Suprapubic skin (tissue), 4 donors: ENCODE measurements around the gene NPIPB8. TPM values are rescaled to one million over a fixed set of nuclear protein-coding genes. Genes with fewer than 3 reads are reported as not detected.
"Not testable (repeated sequence)": the region's sequence is repeated elsewhere in the genome, so short reads cannot be mapped to it uniquely, and the experiment has no call there.

Experiments used
- DNase-seq, 2 donors: peaks; one replicate each; pipeline ENCODE4 v3.0.0-alpha.2; 2019; ENCODE audit warnings: low spot score in 2 of 2
- H3K27ac ChIP-seq: fragments of 200-600 bp; sonication (generic); one replicate; pipeline ENCODE4 v1.5.1; 2019
- H3K27me3 ChIP-seq: fragments of 200-600 bp; sonication (generic); one replicate; pipeline ENCODE4 v1.5.1; 2019
- H3K36me3 ChIP-seq: fragments of 200-600 bp; sonication (generic); one replicate; pipeline ENCODE4 v1.5.1; 2019
- H3K4me1 ChIP-seq: fragments of 200-600 bp; sonication (generic); one replicate; pipeline ENCODE4 v1.5.1; 2019
- H3K4me3 ChIP-seq: fragments of 200-600 bp; sonication (generic); one replicate; pipeline ENCODE4 v1.5.1; 2019; ENCODE audit warnings: mild to moderate bottlenecking
- H3K9me3 ChIP-seq: fragments of 200-600 bp; sonication (generic); one replicate; pipeline ENCODE4 v1.5.1; 2019
- EP300 ChIP-seq: sonication (generic); formaldehyde crosslinking; IDR thresholded peaks from one replicate; pipeline ENCODE4 v1.6.1; 2017; ENCODE audit warnings: antibody characterized with exemption
- POLR2A ChIP-seq, 2 donors: fragments of 450-650 bp; IDR thresholded peaks; one replicate each; pipeline ENCODE4 v1.6.1; 2017; ENCODE audit warnings: antibody characterized with exemption in 2 of 2, mild to moderate bottlenecking in 2 of 2, moderate library complexity in 2 of 2
- POLR2AphosphoS5 ChIP-seq, 3 donors: sonication (generic); formaldehyde crosslinking; IDR thresholded peaks; one replicate each; pipeline ENCODE4 v1.6.1; 2017; ENCODE audit warnings: antibody characterized with exemption in 3 of 3
- WGBS: methylation state at CpG from one replicate; pipeline ENCODE4 v1.1.5; 2018; 5-methylcytosine and 5-hydroxymethylcytosine counted together
- total RNA-seq, 4 donors: library from RNA; depleted of rRNA; stranded (reverse); fragments of >200 nt; gene quantifications; one replicate each; pipeline ENCODE4 v1.1.0, GENCODE V29; 2016
- TF ChIP-seq, protein P1 (sequence below), 2 donors: fragments of 200-600 bp in 1 of 2; fragments of 450-650 bp in 1 of 2; sonication (generic) in 1 of 2; IDR thresholded peaks; one replicate each; pipeline ENCODE4 v1.5.1; 2016 to 2019; ENCODE audit warnings: antibody characterized with exemption in 2 of 2, mild to moderate bottlenecking in 1 of 2, moderate library complexity in 1 of 2

NPIPB8 gene
- total RNA-seq, 4 donors from 2014 or later, result 1.0 to 4.9 TPM; not detected in 2

- Histone ChIP-seq H3K27ac (no peak overlapping the region), H3K9me3 (no peaks in the 10 kb centered on the region), H3K27me3 (no peaks in the 10 kb centered on the region), H3K4me3 (no peak overlapping the region), H3K4me1 (peaks cover 8% of the 10 kb centered on the region), H3K36me3 (peaks cover 44% of the 10 kb centered on the region)
- TF ChIP-seq POLR2A (IDR thresholded peaks at IDR 0.05) (no peak), EP300 (no peak), POLR2AphosphoS5 (IDR thresholded peaks at IDR 0.05) (no peak)
- TF ChIP-seq, protein P1, sequence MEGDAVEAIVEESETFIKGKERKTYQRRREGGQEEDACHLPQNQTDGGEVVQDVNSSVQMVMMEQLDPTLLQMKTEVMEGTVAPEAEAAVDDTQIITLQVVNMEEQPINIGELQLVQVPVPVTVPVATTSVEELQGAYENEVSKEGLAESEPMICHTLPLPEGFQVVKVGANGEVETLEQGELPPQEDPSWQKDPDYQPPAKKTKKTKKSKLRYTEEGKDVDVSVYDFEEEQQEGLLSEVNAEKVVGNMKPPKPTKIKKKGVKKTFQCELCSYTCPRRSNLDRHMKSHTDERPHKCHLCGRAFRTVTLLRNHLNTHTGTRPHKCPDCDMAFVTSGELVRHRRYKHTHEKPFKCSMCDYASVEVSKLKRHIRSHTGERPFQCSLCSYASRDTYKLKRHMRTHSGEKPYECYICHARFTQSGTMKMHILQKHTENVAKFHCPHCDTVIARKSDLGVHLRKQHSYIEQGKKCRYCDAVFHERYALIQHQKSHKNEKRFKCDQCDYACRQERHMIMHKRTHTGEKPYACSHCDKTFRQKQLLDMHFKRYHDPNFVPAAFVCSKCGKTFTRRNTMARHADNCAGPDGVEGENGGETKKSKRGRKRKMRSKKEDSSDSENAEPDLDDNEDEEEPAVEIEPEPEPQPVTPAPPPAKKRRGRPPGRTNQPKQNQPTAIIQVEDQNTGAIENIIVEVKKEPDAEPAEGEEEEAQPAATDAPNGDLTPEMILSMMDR (IDR thresholded peaks at IDR 0.05), result no peak
- WGBS, result 71% methylated on average over 5 of the region's 13 CpGs
- DNase-seq, result no peak
Measured at GRCh38 chr16:28592979-28593553, 44.8 kb upstream of the NPIPB8 start.

- H3K27ac ChIP-seq, H3K4me3 ChIP-seq: not testable (repeated sequence)
Measured at GRCh38 chr16:28595451-28595850, 42.4 kb upstream of the NPIPB8 start.

GRCh38 chr16:28596115-28596630 is 41.7 kb upstream of the NPIPB8 start:
- TF ChIP-seq, protein P1 (IDR thresholded peaks at IDR 0.05), result no peak
- TF ChIP-seq POLR2AphosphoS5 (IDR thresholded peaks at IDR 0.05), result no peak
- no peak for TF ChIP-seq EP300
- TF ChIP-seq POLR2A (IDR thresholded peaks at IDR 0.05), result no peak
- WGBS, result 73% methylated on average over 8 of the region's 8 CpGs
- Histone ChIP-seq H3K27ac (no peak overlapping the region), H3K9me3 (no peaks in the 10 kb centered on the region), H3K4me3 (no peak overlapping the region), H3K36me3 (peaks cover 13% of the 10 kb centered on the region), H3K27me3 (no peaks in the 10 kb centered on the region), H3K4me1 (peaks cover 8% of the 10 kb centered on the region)
- DNase-seq, result no peak

More at GRCh38 chr16:28595451-28595850, 42.4 kb upstream of the NPIPB8 start:
- peaks cover 20% of the 10 kb centered on the region for H3K36me3 ChIP-seq
- not testable (repeated sequence) for H3K9me3 ChIP-seq, H3K4me1 ChIP-seq, DNase-seq, H3K27me3 ChIP-seq
- WGBS, result 94% methylated on average over 4 of the region's 6 CpGs

DNA sequence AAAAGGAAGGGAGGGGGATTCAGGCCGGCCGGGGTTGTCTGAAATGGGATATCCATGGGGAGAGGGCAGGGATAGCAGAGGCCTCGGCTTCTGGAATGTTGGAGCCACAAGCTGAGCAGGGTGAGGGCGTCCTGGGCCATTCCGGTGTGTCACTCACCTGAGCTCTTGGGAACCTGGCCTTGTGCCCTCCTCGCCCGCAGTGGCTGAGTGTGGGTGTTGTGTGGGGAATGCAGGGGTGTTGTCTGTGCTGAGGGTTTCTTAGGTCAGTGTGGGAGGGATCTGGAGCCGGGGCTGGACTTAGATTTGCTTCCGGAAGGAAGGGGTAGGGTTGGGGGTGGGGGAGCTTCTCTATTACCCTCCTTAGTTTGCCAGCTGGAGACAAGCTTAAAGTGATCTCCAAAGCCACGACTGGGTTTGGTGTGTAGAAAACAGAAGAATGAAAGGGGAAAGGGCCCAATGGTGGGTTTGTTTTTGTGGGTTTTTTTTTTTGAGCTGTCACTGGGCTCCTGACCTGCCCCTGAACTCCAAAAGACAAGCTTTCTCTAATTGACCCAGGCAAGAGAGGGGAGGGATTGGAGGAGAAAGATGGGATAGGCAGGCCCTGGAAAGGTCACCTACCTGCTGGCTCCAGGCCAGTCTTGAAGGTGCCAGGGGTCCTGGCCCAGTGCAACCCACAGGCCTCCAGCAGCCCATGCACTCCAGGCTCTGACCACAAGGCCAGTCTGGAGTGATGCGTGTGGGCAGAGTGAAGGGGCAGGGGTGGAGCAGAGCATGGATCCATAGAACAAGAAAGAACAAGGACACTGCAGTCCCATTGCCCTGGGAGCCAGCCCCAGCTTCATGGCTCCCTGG is 40.8 kb upstream of the NPIPB8 start, which contains the start of gene SULT1A2:
SULT1A2 (minus strand) TSS at position 211 of the 852 bp plus-strand sequence. CDS start 1,120 bp downstream, outside the sequence.
- DNase-seq, result no peak

GRCh38 chr16:28597692-28598261 is 40.1 kb upstream of the NPIPB8 start:
- Histone ChIP-seq H3K9me3 (no peaks in the 10 kb centered on the region), H3K27ac (no peak overlapping the region), H3K4me1 (peaks cover 8% of the 10 kb centered on the region), H3K36me3 (no peaks in the 10 kb centered on the region), H3K4me3 (no peak overlapping the region), H3K27me3 (no peaks in the 10 kb centered on the region)
- TF ChIP-seq EP300 (no peak), POLR2AphosphoS5 (IDR thresholded peaks at IDR 0.05) (no peak), POLR2A (IDR thresholded peaks at IDR 0.05) (no peak)
- TF ChIP-seq, protein P1 (IDR thresholded peaks at IDR 0.05), result no peak
- 66% methylated on average over 8 of the region's 9 CpGs for WGBS
- DNase-seq, result no peak

More for the DNA sequence above, 40.8 kb upstream of the NPIPB8 start, which contains the start of gene SULT1A2:
- Histone ChIP-seq H3K27ac (no peak within 1 kb of the TSS), H3K27me3 (no peaks in the 10 kb centered on the region), H3K4me3 (no peak within 1 kb of the TSS), H3K4me1 (peaks cover 8% of the 10 kb centered on the region), H3K36me3 (peaks cover 4% of the 10 kb centered on the region), H3K9me3 (no peaks in the 10 kb centered on the region)
- 33% methylated on average over 11 of the region's 11 CpGs for WGBS
- TF ChIP-seq POLR2AphosphoS5 (IDR thresholded peaks at IDR 0.05) (no peak), EP300 (no peak), POLR2A (IDR thresholded peaks at IDR 0.05) (no peak)
- TF ChIP-seq, protein P1 (IDR thresholded peaks at IDR 0.05), result no peak

DNA sequence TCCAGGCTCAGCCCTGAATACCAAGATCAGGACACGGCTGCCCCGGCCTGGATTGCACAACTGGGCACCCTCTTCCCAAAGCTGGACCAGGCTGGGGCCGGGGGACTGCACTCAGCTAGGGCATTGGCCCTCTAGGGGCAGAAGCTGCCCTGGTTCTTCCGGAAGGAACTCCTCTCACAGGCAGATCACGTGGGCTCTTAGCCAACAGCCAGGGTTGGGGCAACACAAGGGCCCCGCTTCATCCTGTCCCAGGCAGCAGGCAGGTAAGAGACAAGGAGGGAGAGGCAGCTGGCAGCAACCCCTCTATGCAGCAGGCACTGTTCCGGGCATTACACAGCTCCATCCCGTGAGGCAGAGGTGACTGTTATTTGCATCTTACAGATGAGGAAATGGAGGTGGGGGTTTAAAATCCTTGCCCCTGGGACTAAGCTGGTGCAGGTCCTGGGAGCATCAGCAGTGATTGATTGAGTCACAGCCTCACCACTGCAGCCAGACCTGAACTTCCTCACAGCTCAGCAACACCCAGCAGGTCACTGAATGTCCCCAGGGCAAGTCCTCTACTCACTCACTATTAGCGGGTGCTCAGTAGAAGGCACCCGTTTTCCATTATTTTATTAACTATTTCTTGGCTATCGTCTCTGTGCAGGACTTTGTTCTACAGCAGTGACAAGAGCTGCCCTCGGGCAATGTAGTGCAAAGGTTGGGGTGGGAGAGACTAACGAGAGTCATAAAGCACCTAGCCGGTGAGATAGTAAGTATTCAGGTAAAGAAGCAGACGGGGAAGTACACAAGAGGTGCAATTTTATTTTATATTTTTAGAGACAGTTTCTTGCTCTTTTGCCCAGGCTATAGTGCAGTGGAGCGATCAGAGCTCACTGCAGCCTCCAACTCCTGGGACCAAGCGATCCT is 38.2 kb upstream of the NPIPB8 start:
- not testable (repeated sequence) for H3K9me3 ChIP-seq, H3K4me3 ChIP-seq, DNase-seq, H3K27me3 ChIP-seq, H3K4me1 ChIP-seq, H3K27ac ChIP-seq, H3K36me3 ChIP-seq
- WGBS, result no CpG with 5 or more reads among the region's 17 CpGs

- not testable (repeated sequence) for DNase-seq, H3K27me3 ChIP-seq, H3K36me3 ChIP-seq, H3K27ac ChIP-seq, H3K4me1 ChIP-seq, H3K4me3 ChIP-seq, H3K9me3 ChIP-seq
- WGBS, result 40% methylated on average over 12 of the region's 20 CpGs
Measured at GRCh38 chr16:28600965-28601364, 36.9 kb upstream of the NPIPB8 start.

DNA sequence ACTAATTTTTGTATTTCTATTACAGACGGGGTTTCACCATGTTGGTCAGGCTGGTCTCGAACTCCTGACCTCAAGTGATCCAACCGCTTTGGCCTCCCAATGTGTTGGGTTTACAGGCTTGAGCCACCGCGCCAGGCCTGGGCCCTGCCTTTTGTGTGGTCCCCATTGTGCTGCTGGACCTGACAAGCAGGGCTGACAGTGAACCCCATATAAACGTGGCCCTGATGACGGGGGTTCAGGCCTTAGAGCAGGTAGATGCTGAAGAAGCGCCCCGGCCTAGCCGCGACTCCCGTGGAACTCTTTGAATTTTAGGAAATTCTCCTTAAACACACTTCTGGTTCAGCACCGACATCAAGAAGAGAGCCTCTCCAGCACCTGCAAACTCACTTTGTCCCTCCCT is 36.3 kb upstream of the NPIPB8 start:
- 89% methylated on average over 13 of the region's 13 CpGs for WGBS
- H3K27me3 ChIP-seq, H3K4me1 ChIP-seq, H3K36me3 ChIP-seq, H3K4me3 ChIP-seq, H3K9me3 ChIP-seq, H3K27ac ChIP-seq, DNase-seq: not testable (repeated sequence)
